Common myeloid progenitor, CD34-positive (primary cell): ENCODE measurements around the gene PIH1D1.

Experiments used
- CTCF ChIA-PET: fragments of 350-600 bp; sonication (Branson Sonifier 250); formaldehyde crosslinking; loops from one replicate; lab custom pipeline; 2021; ENCODE audit warnings: antibody characterized with exemption; lab: Charles Lee
- POLR2A ChIA-PET: fragments of 350-600 bp; sonication (Branson Sonifier 250); formaldehyde crosslinking; loops from one replicate; lab custom pipeline; 2021; ENCODE audit warnings: antibody characterized with exemption; lab: Charles Lee
- DNase-seq, 3 donors: peaks; one replicate each; pipeline versions ENCODE4 v3.0.0 to v3.0.0-alpha.2; 2013
- H3K27ac ChIP-seq, 2 experiments: 1 replicate in 1 of 2; 2 replicates in 1 of 2; pipeline ENCODE4 v1.7.0; 2013; ENCODE audit warnings: inconsistent platforms in 2 of 2, low read length in 2 of 2, mild to moderate bottlenecking in 2 of 2, low read depth in 1 of 2, moderate library complexity in 1 of 2; ENCODE audit not compliant: severe bottlenecking in 2 of 2, insufficient read depth in 1 of 2, poor library complexity in 1 of 2
- H3K27me3 ChIP-seq, 5 experiments: replicated peaks in 2 of 5; 1 replicate in 3 of 5; 2 replicates in 2 of 5; pipeline versions ENCODE4 v1.6.1 to v1.7.0; 2013; ENCODE audit warnings: low read length in 4 of 5, mild to moderate bottlenecking in 2 of 5, moderate library complexity in 2 of 5, inconsistent platforms in 1 of 5; ENCODE audit not compliant: insufficient read depth in 5 of 5, control insufficient read depth in 4 of 5
- H3K36me3 ChIP-seq, 4 experiments: 1 replicate in 2 of 4; 2 replicates in 2 of 4; pipeline versions ENCODE4 v1.6.1 to v1.7.0; 2013; ENCODE audit warnings: low read length in 3 of 4, control low read depth in 1 of 4, mild to moderate bottlenecking in 1 of 4; ENCODE audit not compliant: control insufficient read depth in 4 of 4, insufficient read depth in 4 of 4
- H3K4me1 ChIP-seq, 4 experiments: 1 replicate in 3 of 4; 2 replicates in 1 of 4; pipeline versions ENCODE4 v1.6.1 to v1.7.1; 2013; ENCODE audit warnings: low read length in 3 of 4, mild to moderate bottlenecking in 3 of 4, control low read depth in 1 of 4, inconsistent platforms in 1 of 4, moderate library complexity in 1 of 4; ENCODE audit not compliant: control insufficient read depth in 4 of 4, insufficient read depth in 4 of 4; ENCODE audit errors: control extremely low read depth in 1 of 4
- H3K4me3 ChIP-seq, 7 experiments: 1 replicate in 4 of 7; 2 replicates in 3 of 7; pipeline versions ENCODE4 v1.5.1 to v1.7.0; 2013; ENCODE audit warnings: mild to moderate bottlenecking in 7 of 7, low read length in 6 of 7, moderate library complexity in 6 of 7, inconsistent platforms in 2 of 7, low read depth in 2 of 7, control low read depth in 1 of 7; ENCODE audit not compliant: insufficient read depth in 4 of 7, control insufficient read depth in 1 of 7; ENCODE audit errors: extremely low read depth in 1 of 7
- H3K9me3 ChIP-seq, 5 experiments: 1 replicate in 4 of 5; 2 replicates in 1 of 5; pipeline versions ENCODE4 v1.6.1 to v1.7.1; 2013; ENCODE audit warnings: low read length in 4 of 5, mild to moderate bottlenecking in 2 of 5, inconsistent platforms in 1 of 5, low read depth in 1 of 5, moderate library complexity in 1 of 5; ENCODE audit not compliant: control insufficient read depth in 4 of 5, insufficient read depth in 2 of 5; ENCODE audit errors: control extremely low read depth in 1 of 5
- WGBS: methylation state at CpG from one replicate; pipeline ENCODE4 v1.1.5; 2013; ENCODE audit not compliant: insufficient coverage; 5-methylcytosine and 5-hydroxymethylcytosine counted together

PIH1D1 gene

DNA sequence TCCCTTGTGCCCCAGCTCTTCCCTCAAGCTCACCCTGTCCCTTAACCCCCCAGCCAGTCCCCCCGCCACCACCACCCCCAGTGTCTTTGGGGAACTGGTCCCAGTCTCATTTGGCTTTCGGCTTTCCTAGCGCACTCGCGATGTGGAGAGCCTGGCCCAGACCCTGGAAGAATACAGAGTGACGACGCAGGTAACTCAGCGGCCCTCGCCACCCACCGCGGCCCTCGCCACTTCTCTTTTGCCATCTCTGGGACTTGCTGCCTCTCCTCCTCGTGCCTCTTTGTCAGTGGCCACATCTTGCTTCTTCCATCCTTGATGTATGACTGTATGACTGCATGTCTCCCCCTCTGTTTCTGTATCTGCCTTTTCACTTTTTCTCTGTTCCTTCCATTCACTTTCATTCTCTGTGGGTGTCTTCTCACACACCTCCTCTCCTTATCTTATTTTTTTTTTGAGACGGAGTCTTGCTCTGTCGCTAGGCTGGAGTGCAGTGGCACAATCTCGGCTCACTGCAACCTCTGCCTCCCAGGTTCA is 44.1 kb downstream of the PIH1D1 start:
- WGBS: 98% methylated on average over 15 of the region's 16 CpGs
- H3K27ac ChIP-seq: no peak overlapping the region
- H3K36me3 ChIP-seq: no peaks in the 10 kb centered on the region
- no peak for DNase-seq
- peaks cover 0 to 21% (median 15%) of the 10 kb centered on the region in 4 experiments for H3K4me1 ChIP-seq
- POLR2A ChIA-PET: no interaction called here
- H3K9me3 ChIP-seq: no peaks in the 10 kb centered on the region
- H3K27me3 ChIP-seq: no peaks in the 10 kb centered on the region
- CTCF ChIA-PET: interaction anchor here (1.7 kb wide), 1 partner anchor 16 kb away, joined by 6 read pairs; no protein-coding TSS in a partner anchor
- H3K4me3 ChIP-seq: no peak overlapping the region

DNA sequence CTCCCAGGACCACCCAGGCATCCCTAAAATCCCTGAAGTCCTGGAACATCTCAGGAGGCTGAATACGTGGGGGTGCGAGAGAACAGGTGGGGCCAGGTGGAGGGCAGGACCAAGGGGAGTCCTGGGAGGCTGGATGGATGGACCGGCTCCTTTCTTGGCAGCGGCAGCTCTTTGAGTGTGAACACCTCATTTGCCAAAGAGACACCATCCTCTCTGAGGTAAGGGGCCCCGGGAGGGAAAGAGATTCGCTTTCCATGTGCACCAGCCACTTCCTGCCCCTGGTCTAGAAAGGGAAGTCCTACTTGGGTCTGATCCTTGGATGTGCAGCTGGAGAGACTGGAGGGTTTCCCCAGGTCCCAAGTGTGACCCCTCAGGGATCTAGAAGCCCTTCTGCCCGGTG is 44.5 kb downstream of the PIH1D1 start:
- no peaks in the 10 kb centered on the region for H3K36me3 ChIP-seq
- no peak for DNase-seq
- WGBS: 86% methylated on average over 5 of the region's 7 CpGs
- ChIA-PET POLR2A (interaction anchor here (0.7 kb wide), 1 partner anchor 121 kb away, joined by 3 read pairs; the partner anchor contains the start of gene RCN3), CTCF (interaction anchor here (1.1 to 1.7 kb wide), 2 partner anchors 16 to 24 kb away, joined by 4 to 6 read pairs; no protein-coding TSS in a partner anchor)
- no peak overlapping the region for H3K27ac ChIP-seq
- no peaks in the 10 kb centered on the region for H3K9me3 ChIP-seq
- no peaks in the 10 kb centered on the region for H3K27me3 ChIP-seq
- H3K4me3 ChIP-seq: no peak overlapping the region
- peaks cover 0 to 20% (median 15%) of the 10 kb centered on the region in 4 experiments for H3K4me1 ChIP-seq

DNA sequence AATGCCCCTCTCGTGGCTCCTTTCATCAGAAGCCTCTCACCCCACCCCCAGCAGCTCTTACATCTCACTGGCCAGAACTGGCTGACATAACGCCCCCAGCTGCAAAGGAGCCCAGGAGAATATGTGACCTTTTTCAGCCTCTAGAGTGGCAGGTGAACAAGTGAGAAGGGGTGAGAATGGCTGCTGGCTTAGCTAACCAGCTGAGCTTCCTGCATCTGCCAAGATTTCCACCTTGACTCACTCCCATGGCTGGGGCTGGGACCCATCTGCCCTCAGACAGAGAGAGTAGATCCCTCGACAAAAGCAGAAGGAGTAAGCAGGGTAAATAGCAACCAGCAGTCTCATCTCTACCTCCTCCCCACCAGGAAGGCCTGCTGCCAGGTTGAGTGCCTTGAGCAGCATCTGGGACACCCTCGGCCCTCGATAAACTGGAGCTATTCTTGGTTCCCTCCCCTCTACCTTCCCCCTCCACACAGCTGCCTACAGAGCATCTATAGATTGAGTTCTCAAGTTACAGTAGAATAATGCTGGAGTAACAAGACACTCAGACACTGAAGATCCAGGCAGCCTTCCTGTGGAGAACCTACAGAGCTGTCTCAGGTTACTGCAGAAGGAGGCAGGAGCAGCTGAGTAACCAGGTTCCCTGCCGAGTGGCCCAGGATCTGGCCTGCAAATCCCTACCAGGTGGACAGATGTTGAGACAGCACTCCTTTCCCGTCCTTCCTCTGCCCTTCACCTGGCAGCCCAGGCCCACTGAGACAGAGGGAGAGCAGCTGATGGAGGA is 48.0 kb downstream of the PIH1D1 start:
- peaks cover 0 to 5% (median under 1%) of the 10 kb centered on the region in 4 experiments for H3K4me1 ChIP-seq
- 82% methylated on average over 4 of the region's 7 CpGs for WGBS
- CTCF ChIA-PET: interaction anchor here (1.2 to 2.4 kb wide), 4 partner anchors 10 to 15 kb away, joined by 4 to 6 read pairs (median 5); no protein-coding TSS in a partner anchor
- H3K4me3 ChIP-seq: no peak overlapping the region
- H3K36me3 ChIP-seq: no peaks in the 10 kb centered on the region
- no peak for DNase-seq
- POLR2A ChIA-PET: interaction anchor here (0.6 kb wide), 1 partner anchor 65 kb away, joined by 3 read pairs; no protein-coding TSS in a partner anchor
- no peaks in the 10 kb centered on the region for H3K9me3 ChIP-seq
- no peaks in the 10 kb centered on the region for H3K27me3 ChIP-seq
- H3K27ac ChIP-seq: no peak overlapping the region

DNA sequence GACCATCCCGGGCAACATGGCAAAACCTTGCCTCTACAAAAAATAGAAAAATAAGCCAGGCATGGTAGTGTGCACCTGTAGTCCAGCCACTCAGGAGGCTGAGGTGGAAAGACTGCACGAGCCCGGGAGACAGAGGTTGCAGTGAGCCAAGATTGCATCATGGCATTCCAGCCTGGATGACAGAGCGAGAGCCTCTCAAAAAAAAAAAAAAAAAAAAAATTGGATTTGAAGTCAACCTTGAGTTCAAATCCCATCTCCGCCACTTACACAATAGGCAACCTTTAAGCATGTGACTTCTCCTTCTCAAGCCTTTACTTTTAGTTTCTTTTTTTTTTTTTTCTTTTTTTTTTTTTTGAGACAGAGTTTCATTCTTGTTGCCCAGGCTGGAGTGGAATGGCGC is 51.6 kb downstream of the PIH1D1 start:
- ChIA-PET CTCF (interaction anchor here (1.4 kb wide), 1 partner anchor 10 kb away, joined by 3 read pairs; no protein-coding TSS in a partner anchor), POLR2A (no interaction called here)
- no peak overlapping the region for H3K27ac ChIP-seq

DNA sequence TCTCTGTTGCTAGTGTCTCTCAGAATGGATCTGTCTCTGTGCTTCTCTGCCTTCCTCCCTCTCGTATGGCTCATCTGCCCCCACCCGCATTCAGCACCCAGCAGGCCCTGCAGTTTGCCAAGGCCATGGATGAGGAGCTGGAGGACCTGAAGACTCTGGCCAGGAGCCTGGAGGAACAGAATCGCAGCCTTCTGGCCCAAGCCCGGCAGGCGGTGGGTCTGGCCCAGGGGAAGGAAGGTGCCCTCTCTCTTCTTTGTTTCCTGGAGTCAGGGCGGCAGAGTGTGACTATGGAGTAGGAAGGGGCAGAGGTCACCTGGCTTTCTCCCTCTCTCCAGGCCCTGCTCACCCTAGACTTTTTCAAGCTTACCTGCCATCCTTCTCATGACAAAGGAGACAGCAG is 52.7 kb downstream of the PIH1D1 start:
- no peaks in the 10 kb centered on the region for H3K36me3 ChIP-seq
- POLR2A ChIA-PET: no interaction called here
- no peak overlapping the region for H3K27ac ChIP-seq
- H3K4me3 ChIP-seq: no peak overlapping the region
- CTCF ChIA-PET: no interaction called here
- peaks cover 0 to 4% (median 1%) of the 10 kb centered on the region in 4 experiments for H3K4me1 ChIP-seq
- WGBS: 98% methylated on average over 5 of the region's 6 CpGs
- H3K9me3 ChIP-seq: no peaks in the 10 kb centered on the region
- H3K27me3 ChIP-seq: peaks cover 0 to 2% (median 0%) of the 10 kb centered on the region in 5 experiments
- DNase-seq: no peak

More for the DNA sequence above, 51.6 kb downstream of the PIH1D1 start:
- H3K4me3 ChIP-seq: no peak overlapping the region
- H3K27me3 ChIP-seq: peaks cover 0 to 2% (median 0%) of the 10 kb centered on the region in 5 experiments
- 100% methylated on average over 2 of the region's 6 CpGs for WGBS
- no peaks in the 10 kb centered on the region for H3K36me3 ChIP-seq
- no peaks in the 10 kb centered on the region for H3K9me3 ChIP-seq
- DNase-seq: no peak
- H3K4me1 ChIP-seq: peaks cover 0 to 4% (median 1%) of the 10 kb centered on the region in 4 experiments

DNA sequence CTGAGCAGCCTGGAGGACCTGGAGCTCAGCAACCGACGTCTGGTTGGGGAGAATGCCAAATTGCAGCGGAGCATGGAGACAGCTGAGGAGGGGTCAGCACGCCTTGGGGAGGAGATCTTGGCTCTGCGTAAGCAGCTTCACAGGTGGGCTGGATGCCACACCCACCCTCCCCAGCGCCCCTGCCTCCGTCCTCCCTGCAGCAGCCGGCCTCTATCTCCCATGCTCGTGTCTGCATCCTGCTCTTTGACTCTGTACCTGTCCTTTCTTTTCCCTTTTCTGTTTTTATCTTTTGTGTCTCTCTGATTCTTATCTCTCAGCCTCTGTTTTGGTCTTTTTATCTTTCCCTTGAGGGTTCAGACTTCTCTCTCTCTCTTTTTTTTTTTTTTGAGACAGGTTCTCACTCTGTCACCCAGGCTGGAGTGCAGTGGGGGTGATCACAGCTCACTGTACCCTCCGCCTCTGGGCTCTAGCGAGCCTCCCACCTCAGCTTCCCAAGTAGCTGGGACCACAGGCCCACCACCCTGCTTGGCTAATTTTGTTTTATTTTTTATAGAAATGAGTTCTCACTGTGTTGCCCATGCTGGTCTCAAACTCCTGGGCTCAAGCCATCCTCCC is 53.5 kb downstream of the PIH1D1 start:
- H3K36me3 ChIP-seq: no peaks in the 10 kb centered on the region
- peaks cover 0 to 4% (median 1%) of the 10 kb centered on the region in 4 experiments for H3K4me1 ChIP-seq
- POLR2A ChIA-PET: no interaction called here
- H3K27ac ChIP-seq: no peak overlapping the region
- H3K9me3 ChIP-seq: no peaks in the 10 kb centered on the region
- no peak overlapping the region for H3K4me3 ChIP-seq
- DNase-seq: no peak
- WGBS: 91% methylated on average over 11 of the region's 11 CpGs
- CTCF ChIA-PET: interaction anchor here (1.5 kb wide), 1 partner anchor 72 kb away, joined by 3 read pairs; no protein-coding TSS in a partner anchor
- H3K27me3 ChIP-seq: peaks cover 0 to 2% (median 0%) of the 10 kb centered on the region in 5 experiments
